IMR-90 (cell line): ENCODE results near the gene OR10K1. TPM values are rescaled to one million over a fixed set of nuclear protein-coding genes. Genes with fewer than 3 reads are reported as not detected.

Experiments
- ATAC-seq: fragments of 200-7000 bp; cut with Tn5 transposase; 2 replicates; pipeline ENCODE4 v1.9.1; 2020; ENCODE audit warnings: low read depth, mild to moderate bottlenecking, moderate library complexity
- BruUV-seq: library from RNA; stranded (reverse); fragments of 400-500 nt; replicated peaks from 2 replicates; lab custom pipeline; 2021; lab: Mats Ljungman, UMichigan
- CTCF ChIA-PET: fragments of 300-600 bp; formaldehyde crosslinking; extraction: SDS; loops from one replicate; lab custom pipeline; 2021; ENCODE audit warnings: antibody characterized with exemption; lab: Yijun Ruan, JAX
- POLR2A ChIA-PET: fragments of 300-600 bp; sonication (Branson Sonifier 250); formaldehyde crosslinking; loops from one replicate; lab custom pipeline; 2022; ENCODE audit warnings: antibody characterized with exemption; ENCODE audit not compliant: unreplicated experiment; lab: Charles Lee
- DNase-seq: peaks from one replicate; pipeline ENCODE4 v3.0.0; 2013
- H2AFZ ChIP-seq: replicated peaks from 2 replicates; pipeline ENCODE3; 2013; ENCODE audit warnings: low read length, mild to moderate bottlenecking; ENCODE audit not compliant: poor library complexity
- H2AK5ac ChIP-seq: 2 replicates; pipeline ENCODE4 v1.6.1; 2013; ENCODE audit warnings: low read depth, low read length, inconsistent platforms
- H2AK9ac ChIP-seq: replicated peaks from 2 replicates; pipeline ENCODE3; 2013; ENCODE audit warnings: mild to moderate bottlenecking, low read depth, low read length, moderate library complexity; ENCODE audit not compliant: poor library complexity
- H2BK120ac ChIP-seq: 2 replicates; pipeline ENCODE4 v1.6.1; 2013; ENCODE audit warnings: low read depth, low read length, inconsistent platforms
- H2BK15ac ChIP-seq: 3 replicates; pipeline ENCODE4 v1.6.1; 2013; ENCODE audit warnings: low read depth, low read length, inconsistent platforms
- H2BK20ac ChIP-seq: 2 replicates; pipeline ENCODE4 v1.6.1; 2013; ENCODE audit warnings: low read depth, mild to moderate bottlenecking, inconsistent platforms, low read length, moderate library complexity
- H2BK5ac ChIP-seq: 2 replicates; pipeline ENCODE4 v1.6.1; 2013; ENCODE audit warnings: mild to moderate bottlenecking, low read depth, low read length, inconsistent platforms; ENCODE audit not compliant: poor library complexity, severe bottlenecking
- H3K14ac ChIP-seq: replicated peaks from 2 replicates; pipeline ENCODE4 v1.6.1; 2013; ENCODE audit warnings: low read depth, low read length, inconsistent platforms
- H3K18ac ChIP-seq: 2 replicates; pipeline ENCODE4 v1.6.1; 2013; ENCODE audit warnings: low read depth, low read length, control low read depth
- H3K23ac ChIP-seq: 2 replicates; pipeline ENCODE4 v1.6.1; 2013; ENCODE audit warnings: low read depth, low read length, inconsistent platforms
- H3K27ac ChIP-seq: 2 replicates; pipeline ENCODE4 v1.5.1; 2013; ENCODE audit warnings: mild to moderate bottlenecking, control low read depth, low read length; ENCODE audit not compliant: insufficient read depth
- H3K27me3 ChIP-seq: 2 replicates; pipeline ENCODE4 v1.6.1; 2013; ENCODE audit warnings: low read length; ENCODE audit not compliant: control insufficient read depth, insufficient read depth
- H3K36me3 ChIP-seq: 2 replicates; pipeline ENCODE4 v1.6.1; 2013; ENCODE audit warnings: low read length, mixed read lengths; ENCODE audit not compliant: control insufficient read depth, insufficient read depth
- H3K4ac ChIP-seq: 2 replicates; pipeline ENCODE4 v1.6.1; 2013; ENCODE audit warnings: low read depth, low read length, inconsistent platforms
- H3K4me1 ChIP-seq: 2 replicates; pipeline ENCODE4 v1.6.1; 2013; ENCODE audit warnings: low read length, mixed read lengths; ENCODE audit not compliant: control insufficient read depth, insufficient read depth
- H3K4me2 ChIP-seq: 2 replicates; pipeline ENCODE4 v1.6.1; 2013; ENCODE audit warnings: low read depth, mild to moderate bottlenecking, control low read depth, low read length, moderate library complexity
- H3K4me3 ChIP-seq: 2 replicates; pipeline ENCODE4 v1.5.1; 2013; ENCODE audit warnings: low read depth, mild to moderate bottlenecking, control low read depth, low read length, moderate library complexity; ENCODE audit not compliant: insufficient read depth
- H3K56ac ChIP-seq: 2 replicates; pipeline ENCODE4 v1.6.1; 2013; ENCODE audit warnings: low read length, inconsistent platforms; ENCODE audit not compliant: insufficient read depth; ENCODE audit errors: extremely low read depth
- H3K79me1 ChIP-seq, 2 experiments: 2 replicates each; pipeline ENCODE4 v1.6.1; 2013; ENCODE audit warnings: low read length in 2 of 2, inconsistent platforms in 1 of 2, low read depth in 1 of 2
- H3K9ac ChIP-seq: 2 replicates; pipeline ENCODE4 v1.6.1; 2013; ENCODE audit warnings: low read depth, low read length, control low read depth
- H3K9me1 ChIP-seq: 2 replicates; pipeline ENCODE4 v1.6.1; 2013; ENCODE audit warnings: low read length, inconsistent platforms; ENCODE audit not compliant: insufficient read depth
- H3K9me3 ChIP-seq: 2 replicates; pipeline ENCODE4 v1.6.1; 2013; ENCODE audit warnings: low read length; ENCODE audit not compliant: control insufficient read depth, insufficient read depth
- H4K20me1 ChIP-seq: 2 replicates; pipeline ENCODE4 v1.6.1; 2013; ENCODE audit warnings: low read length, inconsistent platforms; ENCODE audit not compliant: insufficient read depth
- H4K5ac ChIP-seq: 2 replicates; pipeline ENCODE4 v1.6.1; 2013; ENCODE audit warnings: mild to moderate bottlenecking, low read depth, low read length, control low read depth
- H4K8ac ChIP-seq, 2 experiments: 2 replicates each; pipeline ENCODE4 v1.6.1; 2013; ENCODE audit warnings: low read depth in 2 of 2, low read length in 2 of 2, control low read depth in 1 of 2, inconsistent platforms in 1 of 2
- H4K91ac ChIP-seq: 2 replicates; pipeline ENCODE4 v1.6.1; 2013; ENCODE audit warnings: low read depth, low read length, inconsistent platforms; ENCODE audit not compliant: insufficient read depth
- MAFK ChIP-seq: IDR thresholded peaks from 2 replicates; pipeline ENCODE4 v1.6.1; 2012; ENCODE audit warnings: low read depth, low read length, improper control_type of control experiment
- MAZ ChIP-seq: IDR thresholded peaks from 2 replicates; pipeline ENCODE4 v1.6.1; 2012; ENCODE audit warnings: low read depth, mild to moderate bottlenecking, low read length, improper control_type of control experiment, moderate library complexity, borderline replicate concordance
- RAD21 ChIP-seq: IDR thresholded peaks from 2 replicates; pipeline ENCODE4 v1.6.1; 2012; ENCODE audit warnings: low read length, improper control_type of control experiment
- SMC3 ChIP-seq: fragments of 150-350 bp; IDR thresholded peaks from 2 replicates; pipeline ENCODE4 v1.6.1; 2016; ENCODE audit warnings: low read depth, mild to moderate bottlenecking, antibody characterized with exemption, low read length, moderate library complexity
- WGBS, 2 experiments: methylation state at CpG; one replicate each; pipeline versions ENCODE4 v1.1.5 to v1.1.7; 2013; ENCODE audit warnings: missing lambda C conversion rate in 2 of 2; ENCODE audit not compliant: insufficient read length in 1 of 2; ENCODE audit errors: extremely low coverage in 2 of 2; 5-methylcytosine and 5-hydroxymethylcytosine counted together
- dilution Hi-C: fragments of 300-500 bp; cut with HindIII; formaldehyde crosslinking; loops from one replicate; pipeline ENCODE4 v1.14.3; 2018; ENCODE audit warnings: low sequenced_read_pairs; ENCODE audit not compliant: unreplicated experiment
- in situ Hi-C: fragments of 300-500 bp; cut with MboI; formaldehyde crosslinking; loops from 3 replicates; pipeline ENCODE4 v1.14.3; 2019; ENCODE audit warnings: low sequenced_read_pairs, inconsistent platforms, mixed read lengths
- intact Hi-C: fragments of 100-400 bp; cut with micrococcal nuclease; formaldehyde crosslinking; loops from 2 replicates; pipeline ENCODE4 v1.10.0; 2022
- polyA plus RNA-seq, 3 experiments: library from polyadenylated mRNA; depleted of rRNA; stranded (reverse); fragments of >200 nt; gene quantifications; 2 replicates each; pipeline ENCODE4 v1.2.3, GENCODE V29; 2012; ENCODE audit warnings: low replicate concordance in 1 of 3
- total RNA-seq: library from RNA; depleted of rRNA; stranded (reverse); fragments of >200 nt; gene quantifications from 2 replicates; pipeline ENCODE4 v1.2.3, GENCODE V29; 2012
- TF ChIP-seq, protein P1 (sequence below): fragments of 150-350 bp; IDR thresholded peaks from 2 replicates; pipeline ENCODE4 v1.6.1; 2016; ENCODE audit warnings: low read depth, mild to moderate bottlenecking, low read length, moderate library complexity, borderline replicate concordance
- TF ChIP-seq, protein P2 (sequence below): fragments of 150-350 bp; IDR thresholded peaks from 2 replicates; pipeline ENCODE4 v1.6.1; 2017; ENCODE audit warnings: mild to moderate bottlenecking, antibody characterized with exemption, low read length, low read depth
- TF ChIP-seq, protein P3 (sequence below): conservative IDR thresholded peaks from 2 replicates; pipeline ENCODE4 v1.5.1; 2012; ENCODE audit warnings: mild to moderate bottlenecking, low read depth, low read length, improper control_type of control experiment

The OR10K1 gene
- total and polyA plus RNA-seq, 2 of the 4 experiments (the other 2 are of a cell fraction) = not detected

DNA sequence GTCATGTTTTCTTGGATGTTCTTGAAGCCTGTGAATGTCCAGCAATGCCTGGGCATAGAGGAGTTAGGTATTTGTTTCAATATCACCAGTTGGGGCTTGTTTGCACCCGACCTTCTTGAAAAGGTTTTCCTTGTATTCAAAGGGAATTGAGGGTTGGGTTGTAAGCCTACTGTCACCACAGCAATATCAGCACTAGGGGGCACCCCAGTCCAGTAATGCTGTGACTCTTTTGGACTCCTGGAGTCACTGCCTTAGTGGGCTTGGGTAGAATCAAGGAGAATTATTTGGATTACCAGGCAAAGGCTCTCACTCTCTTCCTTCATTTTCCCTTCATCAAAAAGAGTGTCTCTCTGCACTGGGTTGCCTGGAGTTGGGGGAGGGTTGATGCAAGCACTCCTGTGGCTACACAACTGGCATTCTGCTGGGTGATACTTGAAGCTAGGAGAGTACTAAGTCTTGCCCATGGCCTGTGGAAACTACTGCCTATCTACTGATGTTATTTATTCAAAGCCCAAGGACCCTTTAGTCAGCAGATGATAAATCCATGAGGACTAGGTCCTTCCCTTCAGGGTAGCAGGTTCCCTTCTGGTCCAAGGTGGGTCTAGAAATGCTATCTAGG lies 44.8 kb downstream of the OR10K1 start:
- Histone ChIP-seq H3K27ac (no peak overlapping the region), H4K5ac (no peak overlapping the region), H3K4me2 (no peak overlapping the region), H3K4me3 (no peak overlapping the region), H3K9me3 (no peaks in the 10 kb centered on the region), H3K79me1 (no peaks in the 10 kb centered on the region), H3K9ac (no peak overlapping the region), H3K14ac (no peak overlapping the region), H3K9me1 (no peaks in the 10 kb centered on the region), H4K8ac (no peak overlapping the region), H3K4me1 (no peaks in the 10 kb centered on the region), H4K91ac (no peak overlapping the region), H2AK5ac (no peak overlapping the region), H3K36me3 (no peaks in the 10 kb centered on the region), H2BK5ac (no peak overlapping the region), H2BK120ac (no peak overlapping the region), H2BK20ac (no peak overlapping the region), H3K27me3 (no peaks in the 10 kb centered on the region), H2AK9ac (no peak overlapping the region), H3K18ac (no peak overlapping the region), H2BK15ac (no peak overlapping the region), H3K4ac (no peak overlapping the region), H3K56ac (no peak overlapping the region), H3K23ac (no peak overlapping the region), H4K20me1 (no peaks in the 10 kb centered on the region), H2AFZ (no peak overlapping the region)
- WGBS, 2 experiments = no CpG with 5 or more reads among the region's 1 CpG
- DNase-seq (peak; percentile 8), ATAC-seq (no peak)
- in situ Hi-C loops (no loop called here), intact Hi-C loops (loop anchor here (1.0 kb wide), 1 partner anchor 492 kb away; no protein-coding TSS in a partner anchor), dilution Hi-C loops (no loop called here)
- POLR2A ChIA-PET = no interaction called here
- TF ChIP-seq, protein P1, sequence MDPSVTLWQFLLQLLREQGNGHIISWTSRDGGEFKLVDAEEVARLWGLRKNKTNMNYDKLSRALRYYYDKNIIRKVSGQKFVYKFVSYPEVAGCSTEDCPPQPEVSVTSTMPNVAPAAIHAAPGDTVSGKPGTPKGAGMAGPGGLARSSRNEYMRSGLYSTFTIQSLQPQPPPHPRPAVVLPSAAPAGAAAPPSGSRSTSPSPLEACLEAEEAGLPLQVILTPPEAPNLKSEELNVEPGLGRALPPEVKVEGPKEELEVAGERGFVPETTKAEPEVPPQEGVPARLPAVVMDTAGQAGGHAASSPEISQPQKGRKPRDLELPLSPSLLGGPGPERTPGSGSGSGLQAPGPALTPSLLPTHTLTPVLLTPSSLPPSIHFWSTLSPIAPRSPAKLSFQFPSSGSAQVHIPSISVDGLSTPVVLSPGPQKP = no peak
- TF ChIP-seq MAZ (no peak), MAFK (no peak), SMC3 (peak; percentile 29), RAD21 (peak; percentile 54)
- TF ChIP-seq, protein P2, sequence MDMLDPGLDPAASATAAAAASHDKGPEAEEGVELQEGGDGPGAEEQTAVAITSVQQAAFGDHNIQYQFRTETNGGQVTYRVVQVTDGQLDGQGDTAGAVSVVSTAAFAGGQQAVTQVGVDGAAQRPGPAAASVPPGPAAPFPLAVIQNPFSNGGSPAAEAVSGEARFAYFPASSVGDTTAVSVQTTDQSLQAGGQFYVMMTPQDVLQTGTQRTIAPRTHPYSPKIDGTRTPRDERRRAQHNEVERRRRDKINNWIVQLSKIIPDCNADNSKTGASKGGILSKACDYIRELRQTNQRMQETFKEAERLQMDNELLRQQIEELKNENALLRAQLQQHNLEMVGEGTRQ = no peak
- TF ChIP-seq, protein P3, sequence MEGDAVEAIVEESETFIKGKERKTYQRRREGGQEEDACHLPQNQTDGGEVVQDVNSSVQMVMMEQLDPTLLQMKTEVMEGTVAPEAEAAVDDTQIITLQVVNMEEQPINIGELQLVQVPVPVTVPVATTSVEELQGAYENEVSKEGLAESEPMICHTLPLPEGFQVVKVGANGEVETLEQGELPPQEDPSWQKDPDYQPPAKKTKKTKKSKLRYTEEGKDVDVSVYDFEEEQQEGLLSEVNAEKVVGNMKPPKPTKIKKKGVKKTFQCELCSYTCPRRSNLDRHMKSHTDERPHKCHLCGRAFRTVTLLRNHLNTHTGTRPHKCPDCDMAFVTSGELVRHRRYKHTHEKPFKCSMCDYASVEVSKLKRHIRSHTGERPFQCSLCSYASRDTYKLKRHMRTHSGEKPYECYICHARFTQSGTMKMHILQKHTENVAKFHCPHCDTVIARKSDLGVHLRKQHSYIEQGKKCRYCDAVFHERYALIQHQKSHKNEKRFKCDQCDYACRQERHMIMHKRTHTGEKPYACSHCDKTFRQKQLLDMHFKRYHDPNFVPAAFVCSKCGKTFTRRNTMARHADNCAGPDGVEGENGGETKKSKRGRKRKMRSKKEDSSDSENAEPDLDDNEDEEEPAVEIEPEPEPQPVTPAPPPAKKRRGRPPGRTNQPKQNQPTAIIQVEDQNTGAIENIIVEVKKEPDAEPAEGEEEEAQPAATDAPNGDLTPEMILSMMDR = peak; percentile 49
- CTCF ChIA-PET = interaction anchor here (0.6 kb wide), 1 partner anchor 522 kb away, joined by 3 read pairs; no protein-coding TSS in a partner anchor
- BruUV-seq = no TSS peak
